NCI-H146 (cell line): ENCODE data around the gene PRKG1.
"Not testable (repeated sequence)": the region's sequence is repeated elsewhere in the genome, so short reads cannot be mapped to it uniquely, and the experiment has no call there.

Experiments
- DNase-seq: peaks from one replicate; lab custom pipeline; 2025; lab: John Stamatoyannopoulos, UW

PRKG1 gene

GRCh38 chr10:51700228-51700817 lies 626.0 kb downstream of the PRKG1 start:
- DNase-seq: peak; percentile 47

DNA sequence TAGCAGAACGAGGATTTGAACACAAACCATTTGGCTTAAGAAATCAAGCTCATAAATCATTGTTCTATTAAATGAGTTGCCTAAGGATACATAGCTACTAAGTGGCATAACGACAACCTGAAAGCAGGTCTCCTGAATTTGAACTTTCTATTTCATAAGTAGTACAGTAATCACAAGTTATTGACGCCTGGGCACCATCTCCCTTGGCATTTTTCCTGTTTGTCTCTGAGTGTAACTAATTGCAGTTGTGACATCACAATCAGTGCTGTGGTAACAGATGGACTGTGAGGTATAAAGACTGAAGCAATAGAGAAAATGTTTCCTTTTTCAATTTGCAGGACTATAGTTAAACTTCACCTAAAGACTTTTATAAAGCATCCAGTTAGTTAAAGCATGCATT lies 631.5 kb downstream of the PRKG1 start:
- DNase-seq: no peak

GRCh38 chr10:51706225-51706624 lies 631.9 kb downstream of the PRKG1 start:
- no peak for DNase-seq

- DNase-seq: no peak
Observed at GRCh38 chr10:51707392-51707791, 633.1 kb downstream of the PRKG1 start.

DNA sequence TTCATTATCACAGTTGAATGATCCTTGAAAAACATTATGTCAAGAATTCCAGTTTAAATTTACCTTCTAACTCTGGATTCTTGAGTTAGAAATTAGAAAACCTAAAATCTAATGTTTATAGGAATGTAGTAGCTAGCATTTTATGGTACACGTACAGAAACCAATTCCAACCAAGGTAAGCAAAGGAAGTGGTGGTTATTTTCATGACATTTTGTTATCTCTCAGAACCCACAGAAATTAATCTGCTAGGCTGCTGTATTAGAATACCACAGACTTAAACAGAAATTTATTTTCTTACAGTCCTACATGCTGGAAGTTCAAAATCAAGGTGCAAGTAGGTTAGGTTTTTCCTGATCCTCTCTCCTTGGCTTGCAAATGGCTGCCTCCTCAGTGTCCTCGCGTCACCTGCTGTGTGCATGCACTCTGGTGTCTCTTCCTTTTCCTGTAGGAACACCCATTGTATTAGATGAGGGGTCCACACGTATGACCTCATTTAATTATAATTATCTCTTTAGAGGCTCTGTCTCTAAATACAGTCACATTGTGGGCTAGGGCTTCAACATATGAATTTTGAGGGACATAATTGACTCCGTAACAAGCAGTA lies 633.6 kb downstream of the PRKG1 start:
- DNase-seq: no peak

- DNase-seq: no peak
Observed at GRCh38 chr10:51708609-51709008, 634.3 kb downstream of the PRKG1 start.

DNA sequence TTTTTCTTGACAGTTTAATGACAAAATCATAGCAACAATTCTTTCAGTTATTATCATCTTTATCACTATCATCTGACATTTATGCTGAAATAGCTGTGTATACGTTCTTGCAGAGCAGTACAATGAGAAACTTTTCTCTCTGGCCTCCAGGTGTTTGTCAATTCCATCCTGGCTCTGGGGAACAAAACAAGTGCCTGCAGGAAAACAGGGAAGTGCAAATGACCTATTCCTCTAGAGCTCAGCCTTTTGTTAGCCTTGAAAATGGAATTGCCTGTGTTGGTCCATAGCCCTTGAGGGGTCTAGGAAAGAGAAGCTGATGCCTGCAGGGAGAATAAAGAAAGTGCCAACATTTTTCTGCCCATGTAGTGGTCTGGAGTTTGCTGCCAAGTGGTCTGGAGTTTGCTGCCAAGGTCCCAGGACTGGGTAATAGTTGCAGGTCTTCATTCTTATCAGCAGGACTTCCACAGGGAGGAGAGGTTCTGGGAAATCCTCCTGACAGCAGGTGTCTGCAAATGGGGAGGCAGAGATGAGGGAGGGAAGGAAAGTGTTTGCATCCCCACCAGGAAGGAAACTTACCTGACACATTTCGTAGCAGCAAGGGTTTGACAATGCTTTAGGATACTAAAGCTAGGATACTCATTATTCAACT lies 635.2 kb downstream of the PRKG1 start:
- DNase-seq: no peak

GRCh38 chr10:51711519-51711891 lies 637.2 kb downstream of the PRKG1 start:
- no peak for DNase-seq

DNA sequence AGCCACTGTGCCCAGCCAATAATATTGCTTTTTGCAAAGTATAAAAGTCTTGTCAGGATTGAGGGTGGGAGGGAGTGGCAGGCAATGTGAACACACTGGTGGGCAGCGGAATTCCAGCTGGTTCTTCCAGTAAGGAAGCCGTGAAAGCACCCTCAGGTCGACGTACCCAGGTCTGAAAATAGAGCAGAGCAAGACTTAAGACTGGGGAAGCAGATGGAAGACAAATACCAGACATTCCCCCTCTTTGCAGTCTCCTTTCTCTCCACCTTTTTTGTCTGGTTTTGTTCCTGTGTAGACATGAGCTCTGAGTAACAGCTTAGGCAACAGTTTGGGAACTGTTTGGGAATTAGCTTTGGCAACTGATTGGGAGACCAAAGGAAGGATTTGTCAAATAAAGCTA lies 642.7 kb downstream of the PRKG1 start:
- no peak for DNase-seq

- no peak for DNase-seq
Observed at GRCh38 chr10:51718804-51719291, 644.6 kb downstream of the PRKG1 start.

- no peak for DNase-seq
Observed at GRCh38 chr10:51724038-51724437, 649.8 kb downstream of the PRKG1 start.

- DNase-seq: no peak
Observed at GRCh38 chr10:51729822-51730555, 655.7 kb downstream of the PRKG1 start.

- DNase-seq: no peak
Observed at GRCh38 chr10:51733057-51733456, 658.8 kb downstream of the PRKG1 start.

DNA sequence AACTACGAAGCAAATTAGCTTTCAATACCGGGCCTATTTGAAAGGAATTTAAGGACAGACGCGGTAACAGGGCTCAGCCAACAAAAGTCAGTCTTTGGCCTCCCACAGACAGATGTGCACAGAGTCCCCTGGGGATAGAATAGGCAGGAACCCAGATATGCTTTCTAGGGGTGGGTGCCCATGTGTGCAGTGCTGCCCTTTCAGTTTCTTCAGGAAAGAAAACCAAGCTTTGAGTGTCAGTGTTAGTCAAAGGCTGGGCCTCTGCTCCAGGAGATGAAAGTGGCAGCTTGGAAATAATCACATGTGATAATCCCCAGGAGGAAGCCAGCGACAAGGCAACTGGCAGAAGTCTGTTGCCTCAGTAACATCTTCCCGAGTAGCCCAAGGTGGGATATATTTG lies 668.9 kb downstream of the PRKG1 start:
- DNase-seq: no peak

DNA sequence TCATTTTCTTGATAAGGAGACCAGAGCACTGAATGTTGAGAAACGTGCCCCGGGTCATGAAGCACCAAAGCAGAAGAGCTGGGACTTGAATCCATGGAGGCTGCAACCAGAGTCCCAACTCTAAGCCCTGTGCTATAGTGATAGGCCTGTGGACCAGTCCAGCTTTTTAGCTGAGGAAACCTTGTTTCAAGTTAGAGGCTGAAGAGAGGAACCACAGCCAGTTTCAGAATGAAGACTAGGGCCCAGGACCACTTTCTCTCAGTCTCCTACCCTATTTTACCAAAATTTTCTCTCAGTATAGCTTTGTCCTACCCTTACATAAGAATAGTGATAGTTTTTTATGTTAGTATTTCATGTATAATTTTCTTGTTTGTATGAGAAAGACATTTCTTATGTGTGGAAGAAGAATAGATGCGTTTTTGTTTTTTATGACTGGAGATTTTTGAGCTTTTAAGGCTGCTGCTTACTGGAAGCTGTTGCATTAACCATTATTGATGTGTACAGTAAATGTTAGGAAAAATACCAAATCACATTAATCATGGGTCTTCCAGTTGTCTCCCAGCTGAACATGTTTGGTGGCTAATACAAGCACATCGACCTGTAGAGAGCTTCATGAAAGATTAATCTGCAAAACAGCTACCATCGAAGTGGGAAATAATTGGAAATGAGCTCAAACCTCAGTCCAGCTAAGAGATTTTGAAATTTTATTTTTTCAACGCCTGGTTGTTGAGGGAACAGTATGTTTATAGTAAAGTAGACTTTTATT lies 670.1 kb downstream of the PRKG1 start:
- no peak for DNase-seq

- DNase-seq: no peak
Observed at GRCh38 chr10:51745397-51745796, 671.1 kb downstream of the PRKG1 start.

DNA sequence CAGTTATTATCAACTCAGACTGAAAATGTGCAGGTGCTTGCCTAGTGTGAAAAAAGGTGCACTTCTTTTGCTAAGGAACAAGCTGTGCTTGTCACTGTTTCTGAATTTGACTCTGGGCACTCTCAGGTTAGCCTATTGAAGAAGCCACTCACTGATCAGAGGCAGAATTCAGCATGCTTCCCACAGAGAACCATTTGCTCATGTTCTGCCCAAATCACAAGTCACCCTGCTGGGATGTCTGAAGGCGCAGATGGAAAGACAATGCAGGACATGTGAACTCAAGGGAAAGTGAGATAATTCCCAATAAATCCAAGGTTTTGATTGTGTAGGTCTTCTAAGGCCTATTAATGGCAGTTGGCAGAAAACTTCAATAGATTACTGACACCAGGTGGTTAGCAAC lies 672.9 kb downstream of the PRKG1 start:
- no peak for DNase-seq

GRCh38 chr10:51748959-51749358 lies 674.7 kb downstream of the PRKG1 start:
- DNase-seq: no peak

- no peak for DNase-seq
Observed at GRCh38 chr10:51758366-51758765, 684.1 kb downstream of the PRKG1 start.

DNA sequence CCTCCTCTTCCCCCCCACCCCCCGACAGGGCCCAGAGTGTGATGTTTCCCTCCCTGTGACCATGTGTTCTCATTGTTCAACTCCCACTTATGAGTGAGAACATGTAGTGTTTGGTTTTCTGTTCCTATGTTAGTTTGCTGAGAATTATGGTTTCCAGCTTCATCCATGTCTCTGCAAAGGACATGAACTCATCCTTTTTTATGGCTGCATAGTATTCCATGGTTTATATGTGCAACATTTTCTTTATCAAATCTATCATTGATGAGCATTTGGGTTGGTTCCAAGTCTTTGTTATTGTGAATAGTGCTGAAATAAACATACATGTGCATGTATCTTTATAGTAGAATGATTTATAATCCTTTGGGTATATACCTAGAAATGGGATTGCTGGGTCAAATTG lies 684.6 kb downstream of the PRKG1 start:
- not testable (repeated sequence) for DNase-seq

- DNase-seq: no peak
Observed at GRCh38 chr10:51759896-51760534, 685.7 kb downstream of the PRKG1 start.
